GM18519 (cell line): ENCODE results near the gene PINK1.
"Not testable (repeated sequence)": the region's sequence is repeated elsewhere in the genome, so short reads cannot be mapped to it uniquely, and the experiment has no call there.

Source experiments
- ATAC-seq: cut with Tn5 transposase; IDR thresholded peaks from one replicate; pipeline ENCODE4 v1.9.1; 2021; ENCODE audit warnings: mild to moderate bottlenecking, moderate library complexity; ENCODE audit not compliant: unreplicated experiment, low FRiP score

PINK1 gene

GRCh38 chr1:20672265-20672632 is 39.0 kb downstream of the PINK1 start:
- no peak for ATAC-seq

- ATAC-seq: not testable (repeated sequence)
Observed at GRCh38 chr1:20673626-20674025, 40.4 kb downstream of the PINK1 start.

- ATAC-seq: no peak
Observed at GRCh38 chr1:20678599-20678998, 45.3 kb downstream of the PINK1 start.

GRCh38 chr1:20680269-20680668 is 47.0 kb downstream of the PINK1 start:
- no peak for ATAC-seq

- no peak for ATAC-seq
Observed at GRCh38 chr1:20681999-20682398, 48.7 kb downstream of the PINK1 start.

GRCh38 chr1:20682571-20683236 is 49.4 kb downstream of the PINK1 start:
- ATAC-seq: no peak

GRCh38 chr1:20683614-20684013 is 50.4 kb downstream of the PINK1 start:
- ATAC-seq: no peak

GRCh38 chr1:20684050-20684620 is 50.9 kb downstream of the PINK1 start:
- no peak for ATAC-seq

GRCh38 chr1:20684651-20685050 is 51.4 kb downstream of the PINK1 start:
- ATAC-seq: no peak

- no peak for ATAC-seq
Observed at GRCh38 chr1:20685099-20685662, 51.9 kb downstream of the PINK1 start.

- no peak for ATAC-seq
Observed at GRCh38 chr1:20685741-20686140, 52.5 kb downstream of the PINK1 start.

GRCh38 chr1:20686883-20687725 is 53.8 kb downstream of the PINK1 start:
- ATAC-seq: no peak

GRCh38 chr1:20689645-20690056 is 56.4 kb downstream of the PINK1 start:
- ATAC-seq: no peak

- ATAC-seq: no peak
Observed at GRCh38 chr1:20691872-20692271, 58.6 kb downstream of the PINK1 start.

GRCh38 chr1:20693623-20694022 is 60.4 kb downstream of the PINK1 start:
- ATAC-seq: no peak

GRCh38 chr1:20695515-20695914 is 62.3 kb downstream of the PINK1 start:
- no peak for ATAC-seq

GRCh38 chr1:20696397-20697333 is 63.4 kb downstream of the PINK1 start:
- ATAC-seq: no peak

- no peak for ATAC-seq
Observed at GRCh38 chr1:20697563-20697962, 64.3 kb downstream of the PINK1 start.

- no peak for ATAC-seq
Observed at GRCh38 chr1:20698195-20698910, 65.1 kb downstream of the PINK1 start.

- ATAC-seq: no peak
Observed at GRCh38 chr1:20699558-20699957, 66.3 kb downstream of the PINK1 start.
